ENCODE data around the gene CHN1.

CHN1 gene

DNA sequence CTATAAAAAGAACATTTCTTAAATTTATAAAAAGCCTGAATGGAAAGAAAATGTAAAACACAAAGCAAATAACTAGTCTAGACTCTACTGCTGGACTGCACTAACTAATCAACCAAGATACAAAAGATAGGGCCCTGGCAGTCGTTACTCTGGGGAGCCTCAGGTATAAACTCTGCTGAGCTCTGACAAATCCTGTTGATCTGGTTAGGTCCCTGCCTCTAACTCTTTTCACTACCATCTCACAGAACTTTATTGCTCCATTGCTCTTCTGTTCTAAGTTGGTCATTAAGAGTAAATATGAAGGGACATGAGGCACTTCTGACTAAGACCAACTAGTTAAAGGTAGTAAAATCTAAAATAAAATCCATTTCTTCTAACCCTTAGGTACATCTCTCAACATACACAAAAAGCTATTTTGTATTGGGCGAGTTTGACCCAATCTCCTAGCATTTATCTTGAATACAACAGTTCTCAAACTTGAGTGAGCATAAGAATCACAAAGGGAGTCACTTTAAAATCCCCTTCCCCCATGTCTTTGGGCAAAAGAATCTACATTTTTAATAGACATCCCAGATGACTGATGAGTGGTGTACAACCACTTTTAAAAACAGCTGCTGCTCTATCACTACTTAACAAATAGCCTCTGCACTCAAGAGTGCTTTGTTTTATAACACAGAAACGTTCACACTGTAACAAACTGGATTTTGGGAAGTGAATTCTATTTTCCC, 2.5 kb downstream of the CHN1 start:
- POLR2A ChIA-PET (ENCODE audit: low non-redundant PET): interaction anchor here (0.6 kb wide), 1 partner anchor 275 kb away, joined by 3 read pairs; no protein-coding TSS in a partner anchor
- H3K27ac ChIP-seq: no peak overlapping the region
- TF ChIP-seq, protein P1, sequence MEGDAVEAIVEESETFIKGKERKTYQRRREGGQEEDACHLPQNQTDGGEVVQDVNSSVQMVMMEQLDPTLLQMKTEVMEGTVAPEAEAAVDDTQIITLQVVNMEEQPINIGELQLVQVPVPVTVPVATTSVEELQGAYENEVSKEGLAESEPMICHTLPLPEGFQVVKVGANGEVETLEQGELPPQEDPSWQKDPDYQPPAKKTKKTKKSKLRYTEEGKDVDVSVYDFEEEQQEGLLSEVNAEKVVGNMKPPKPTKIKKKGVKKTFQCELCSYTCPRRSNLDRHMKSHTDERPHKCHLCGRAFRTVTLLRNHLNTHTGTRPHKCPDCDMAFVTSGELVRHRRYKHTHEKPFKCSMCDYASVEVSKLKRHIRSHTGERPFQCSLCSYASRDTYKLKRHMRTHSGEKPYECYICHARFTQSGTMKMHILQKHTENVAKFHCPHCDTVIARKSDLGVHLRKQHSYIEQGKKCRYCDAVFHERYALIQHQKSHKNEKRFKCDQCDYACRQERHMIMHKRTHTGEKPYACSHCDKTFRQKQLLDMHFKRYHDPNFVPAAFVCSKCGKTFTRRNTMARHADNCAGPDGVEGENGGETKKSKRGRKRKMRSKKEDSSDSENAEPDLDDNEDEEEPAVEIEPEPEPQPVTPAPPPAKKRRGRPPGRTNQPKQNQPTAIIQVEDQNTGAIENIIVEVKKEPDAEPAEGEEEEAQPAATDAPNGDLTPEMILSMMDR (conservative IDR thresholded peaks at IDR 0.05; ENCODE audit: low read depth): no peak
- CTCF ChIA-PET: interaction anchor here (0.5 kb wide), 1 partner anchor 32 kb away, joined by 3 read pairs; no protein-coding TSS in a partner anchor
- DNase-seq (ENCODE audit: low spot score): no peak

DNA sequence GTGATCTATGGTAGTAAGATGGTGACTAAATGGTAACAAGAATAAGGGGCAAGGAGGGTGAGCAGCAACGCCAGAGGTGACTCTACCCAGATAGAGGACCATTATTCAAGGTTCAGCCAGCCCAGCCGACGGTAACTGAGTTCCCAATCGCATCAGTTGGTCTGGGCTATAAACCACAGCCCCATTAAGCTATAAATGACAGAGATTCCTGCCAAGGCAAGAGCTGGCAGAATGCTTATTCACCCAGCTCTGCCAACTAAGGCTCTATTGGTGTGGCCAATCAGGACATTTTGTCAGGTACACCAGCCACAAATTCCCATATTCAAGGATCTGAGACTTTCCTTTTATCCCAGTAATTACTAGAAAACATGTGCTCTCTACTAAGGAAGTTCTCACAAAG, 3.6 kb downstream of the CHN1 start:
- TF ChIP-seq, protein P1 (conservative IDR thresholded peaks at IDR 0.05; ENCODE audit: low read depth): no peak
- no peak for DNase-seq (ENCODE audit: low spot score)
- no peak overlapping the region for H3K27ac ChIP-seq
- CTCF ChIA-PET: no interaction called here
- POLR2A ChIA-PET (ENCODE audit: low non-redundant PET): no interaction called here

DNA sequence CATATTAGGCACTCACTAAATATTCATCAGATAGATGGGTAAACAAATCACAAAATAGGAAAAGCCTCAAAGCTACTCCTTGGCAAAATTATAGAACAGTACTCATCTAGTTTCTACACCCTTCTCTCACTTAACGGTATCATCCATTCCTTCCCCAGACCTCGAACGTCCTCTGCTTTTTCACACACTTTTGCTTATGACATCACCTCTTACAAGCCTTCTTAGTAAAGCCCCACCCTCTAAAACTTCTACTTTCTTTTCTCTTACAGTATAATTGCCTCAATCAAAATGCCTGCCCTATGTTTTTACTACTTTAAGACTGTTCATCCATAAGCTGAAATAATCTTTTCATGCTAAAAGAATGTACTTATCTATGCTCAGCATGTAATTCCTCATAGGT, 8.1 kb downstream of the CHN1 start:
- ChIA-PET POLR2A (ENCODE audit: low non-redundant PET) (no interaction called here), CTCF (interaction anchor here (1.0 kb wide), 1 partner anchor 248 kb away, joined by 3 read pairs; no protein-coding TSS in a partner anchor)
- DNase-seq (ENCODE audit: low spot score): no peak
- TF ChIP-seq, protein P1 (conservative IDR thresholded peaks at IDR 0.05; ENCODE audit: low read depth): no peak
- H3K27ac ChIP-seq: no peak overlapping the region

DNA sequence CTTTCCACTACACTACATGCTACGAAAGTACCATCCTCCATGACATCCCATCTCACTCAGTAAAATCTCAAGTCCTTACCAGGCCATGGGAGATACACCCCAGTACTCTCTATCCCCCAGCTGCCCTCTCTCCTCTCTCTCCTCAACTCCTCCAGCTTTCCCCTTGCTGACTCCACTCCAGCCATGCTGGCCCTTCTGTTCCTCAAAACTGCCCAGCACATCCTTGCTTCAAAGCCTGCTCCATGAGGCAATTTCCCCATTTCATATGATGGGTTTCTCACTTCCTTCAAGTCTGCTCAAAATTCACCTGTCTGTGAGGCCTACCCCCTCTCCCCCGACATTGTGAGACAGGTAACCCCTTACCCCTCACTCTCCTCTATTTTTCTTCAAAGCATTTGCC, 8.6 kb downstream of the CHN1 start:
- CTCF ChIA-PET: no interaction called here
- H3K27ac ChIP-seq: no peak overlapping the region
- POLR2A ChIA-PET (ENCODE audit: low non-redundant PET): no interaction called here
- no peak for DNase-seq (ENCODE audit: low spot score)
- TF ChIP-seq, protein P1 (conservative IDR thresholded peaks at IDR 0.05; ENCODE audit: low read depth): no peak

DNA sequence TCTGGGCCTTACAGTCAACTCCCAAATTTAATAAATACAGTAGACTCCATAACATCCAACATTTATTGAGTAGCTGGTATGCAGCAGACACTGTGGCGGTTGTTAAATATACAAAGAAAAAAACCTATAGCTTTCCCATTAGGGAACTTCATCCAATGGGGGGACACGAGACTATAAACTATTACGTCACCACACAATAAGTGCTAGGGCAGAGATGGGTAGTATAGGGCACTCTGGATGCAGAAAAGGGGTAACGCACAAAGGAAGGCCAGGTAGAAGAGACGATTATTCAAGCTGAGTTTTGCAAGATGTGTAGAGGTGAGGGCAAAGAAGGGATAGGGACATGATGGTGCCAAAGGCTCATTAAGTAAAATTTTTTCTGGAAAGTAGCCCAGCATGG, 10.8 kb downstream of the CHN1 start:
- ChIA-PET CTCF (interaction anchor here (0.7 kb wide), 1 partner anchor 8 kb away, joined by 3 read pairs; no protein-coding TSS in a partner anchor), POLR2A (ENCODE audit: low non-redundant PET) (no interaction called here)
- H3K27ac ChIP-seq: no peak overlapping the region
- TF ChIP-seq, protein P1 (conservative IDR thresholded peaks at IDR 0.05; ENCODE audit: low read depth): no peak
- DNase-seq (ENCODE audit: low spot score): no peak

DNA sequence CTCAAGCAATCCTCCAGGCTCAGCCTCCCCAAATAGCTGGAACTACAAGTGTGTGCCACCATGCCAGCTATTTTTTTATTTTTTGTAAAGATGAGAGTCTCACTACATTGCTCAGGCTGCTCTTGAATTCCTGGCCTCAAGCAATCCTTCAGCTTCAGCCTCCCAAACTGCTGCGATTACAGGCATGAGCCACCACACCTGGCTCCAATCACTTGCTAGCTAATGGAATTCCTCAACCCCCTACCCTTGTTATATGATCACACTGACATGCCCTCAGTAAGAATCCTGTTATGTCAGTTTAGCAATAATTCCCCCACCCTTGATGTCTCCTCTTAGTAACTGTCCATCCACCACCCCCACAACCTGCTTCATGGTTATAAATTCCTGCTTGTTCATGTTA, 12.3 kb downstream of the CHN1 start:
- DNase-seq (ENCODE audit: low spot score): no peak
- ChIA-PET CTCF (interaction anchor here (0.7 kb wide), 1 partner anchor 222 kb away, joined by 3 read pairs; no protein-coding TSS in a partner anchor), POLR2A (ENCODE audit: low non-redundant PET) (no interaction called here)
- no peak overlapping the region for H3K27ac ChIP-seq
- TF ChIP-seq, protein P1 (conservative IDR thresholded peaks at IDR 0.05; ENCODE audit: low read depth): no peak

All from RWPE1 (cell line).